DND-41 (cell line): ENCODE data around the gene ADK.
A peak's percentile ranks its signal among the peaks of the same experiment; 100 is the strongest.

Experiments used
- ATAC-seq: fragments of 200-7000 bp; cut with Tn5 transposase; 3 replicates; pipeline ENCODE4 v1.9.1; 2021; ENCODE audit warnings: low read depth; ENCODE audit not compliant: insufficient read depth
- DNase-seq: peaks from one replicate; pipeline ENCODE4 v3.0.0-alpha.2; 2020
- H2AFZ ChIP-seq: 2 replicates; pipeline ENCODE4 v1.6.0; 2012; ENCODE audit warnings: low read depth, low read length
- H3K27ac ChIP-seq: 2 replicates; pipeline ENCODE4 v1.5.1; 2012; ENCODE audit warnings: low read length, inconsistent platforms
- H3K27me3 ChIP-seq: fragments of 200-600 bp; sonication (generic); 2 replicates; pipeline ENCODE4 v1.6.0; 2012; ENCODE audit warnings: low read length, mild to moderate bottlenecking, inconsistent platforms; ENCODE audit not compliant: insufficient read depth, poor library complexity
- H3K36me3 ChIP-seq: 2 replicates; pipeline ENCODE4 v1.5.1; 2012; ENCODE audit warnings: low read length, inconsistent platforms; ENCODE audit not compliant: insufficient read depth
- H3K4me1 ChIP-seq: 2 replicates; pipeline ENCODE4 v1.5.1; 2012; ENCODE audit warnings: mild to moderate bottlenecking, low read length; ENCODE audit not compliant: insufficient read depth
- H3K4me2 ChIP-seq: 2 replicates; pipeline ENCODE4 v1.6.0; 2012; ENCODE audit warnings: mild to moderate bottlenecking, moderate library complexity, low read length, inconsistent platforms; ENCODE audit not compliant: insufficient read depth
- H3K4me3 ChIP-seq, 2 experiments: fragments of 200-600 bp in 1 of 2; shearing (Covaris generic) in 1 of 2; 2 replicates each; pipeline ENCODE4 v1.5.1; 2012 to 2016; ENCODE audit warnings: inconsistent platforms in 2 of 2, low read length in 2 of 2, mild to moderate bottlenecking in 2 of 2, low read depth in 1 of 2, moderate library complexity in 1 of 2
- H3K79me2 ChIP-seq: 2 replicates; pipeline ENCODE4 v1.6.0; 2012; ENCODE audit warnings: low read length, inconsistent platforms; ENCODE audit not compliant: insufficient read depth
- H3K9ac ChIP-seq: 2 replicates; pipeline ENCODE4 v1.6.0; 2012; ENCODE audit warnings: low read depth, mild to moderate bottlenecking, inconsistent platforms, low read length, moderate library complexity
- H3K9me3 ChIP-seq: 2 replicates; pipeline ENCODE4 v1.5.1; 2012; ENCODE audit warnings: low read length, moderate library complexity, mild to moderate bottlenecking, inconsistent platforms; ENCODE audit not compliant: insufficient read depth, severe bottlenecking
- H4K20me1 ChIP-seq: 2 replicates; pipeline ENCODE4 v1.6.0; 2012; ENCODE audit warnings: low read length; ENCODE audit not compliant: insufficient read depth
- EZH2 ChIP-seq: IDR thresholded peaks from 3 replicates; pipeline ENCODE4 v1.6.1; 2012; ENCODE audit warnings: borderline replicate concordance, low read depth, mild to moderate bottlenecking, moderate library complexity, low read length, inconsistent platforms; ENCODE audit not compliant: severe bottlenecking
- TF ChIP-seq, protein P1 (sequence below): IDR thresholded peaks from 2 replicates; pipeline ENCODE4 v1.5.1; 2012; ENCODE audit warnings: borderline replicate concordance, low read length, moderate library complexity, mild to moderate bottlenecking; ENCODE audit not compliant: poor library complexity, severe bottlenecking; ENCODE audit errors: extremely low read depth

ADK gene

DNA sequence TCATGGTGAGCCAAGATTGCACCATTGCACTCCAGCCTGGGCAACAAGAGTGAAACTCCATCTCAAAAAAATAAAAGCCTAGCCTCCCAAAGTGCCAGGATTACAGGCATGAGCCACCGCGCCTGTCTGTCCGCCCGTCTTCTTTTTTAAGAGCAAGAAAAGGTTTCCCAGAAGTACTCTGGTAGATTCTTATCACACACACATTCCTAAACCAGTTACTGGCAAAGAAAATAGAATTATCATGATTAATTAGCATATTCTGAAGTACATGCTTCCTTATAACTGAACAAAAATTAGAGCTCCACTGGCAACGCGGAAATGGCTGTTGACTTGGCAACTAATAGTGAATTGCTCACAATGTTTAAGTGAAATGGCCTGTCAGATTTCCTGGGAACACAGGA is 87.0 kb downstream of the ADK start:
- Histone ChIP-seq H3K9me3 (no peaks in the 10 kb centered on the region), H4K20me1 (no peaks in the 10 kb centered on the region), H3K9ac (no peak overlapping the region), H2AFZ (no peak overlapping the region), H3K4me3 (no peak overlapping the region), H3K4me1 (no peaks in the 10 kb centered on the region), H3K36me3 (peaks cover 6% of the 10 kb centered on the region; the same call in 1 of the 2 replicates), H3K27me3 (no peaks in the 10 kb centered on the region), H3K79me2 (no peaks in the 10 kb centered on the region), H3K27ac (no peak overlapping the region), H3K4me2 (no peak overlapping the region)
- no peak for ATAC-seq
- no peak for DNase-seq
- TF ChIP-seq, protein P1, sequence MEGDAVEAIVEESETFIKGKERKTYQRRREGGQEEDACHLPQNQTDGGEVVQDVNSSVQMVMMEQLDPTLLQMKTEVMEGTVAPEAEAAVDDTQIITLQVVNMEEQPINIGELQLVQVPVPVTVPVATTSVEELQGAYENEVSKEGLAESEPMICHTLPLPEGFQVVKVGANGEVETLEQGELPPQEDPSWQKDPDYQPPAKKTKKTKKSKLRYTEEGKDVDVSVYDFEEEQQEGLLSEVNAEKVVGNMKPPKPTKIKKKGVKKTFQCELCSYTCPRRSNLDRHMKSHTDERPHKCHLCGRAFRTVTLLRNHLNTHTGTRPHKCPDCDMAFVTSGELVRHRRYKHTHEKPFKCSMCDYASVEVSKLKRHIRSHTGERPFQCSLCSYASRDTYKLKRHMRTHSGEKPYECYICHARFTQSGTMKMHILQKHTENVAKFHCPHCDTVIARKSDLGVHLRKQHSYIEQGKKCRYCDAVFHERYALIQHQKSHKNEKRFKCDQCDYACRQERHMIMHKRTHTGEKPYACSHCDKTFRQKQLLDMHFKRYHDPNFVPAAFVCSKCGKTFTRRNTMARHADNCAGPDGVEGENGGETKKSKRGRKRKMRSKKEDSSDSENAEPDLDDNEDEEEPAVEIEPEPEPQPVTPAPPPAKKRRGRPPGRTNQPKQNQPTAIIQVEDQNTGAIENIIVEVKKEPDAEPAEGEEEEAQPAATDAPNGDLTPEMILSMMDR, result no peak
- TF ChIP-seq EZH2, result no peak

- H3K79me2 ChIP-seq, result no peaks in the 10 kb centered on the region
- H3K9ac ChIP-seq, result no peak overlapping the region
- no peaks in the 10 kb centered on the region for H3K27me3 ChIP-seq
These were observed 87.5 kb downstream of the ADK start for GRCh38 chr10:74238516-74238915.

GRCh38 chr10:74243067-74243466 is 92.0 kb downstream of the ADK start:
- Histone ChIP-seq H3K79me2 (no peaks in the 10 kb centered on the region), H2AFZ (no peak overlapping the region), H3K9ac (no peak overlapping the region), H3K4me2 (no peak overlapping the region), H3K4me1 (no peaks in the 10 kb centered on the region), H4K20me1 (no peaks in the 10 kb centered on the region), H3K27ac (no peak overlapping the region), H3K27me3 (no peaks in the 10 kb centered on the region), H3K9me3 (no peaks in the 10 kb centered on the region), H3K4me3 (no peak overlapping the region), H3K36me3 (peaks cover 13% of the 10 kb centered on the region; the same call in 1 of the 2 replicates)
- DNase-seq, result no peak
- TF ChIP-seq, protein P1, result no peak
- no peak for TF ChIP-seq EZH2
- ATAC-seq, result no peak

More at GRCh38 chr10:74238516-74238915, 87.5 kb downstream of the ADK start:
- no peaks in the 10 kb centered on the region for H4K20me1 ChIP-seq
- ATAC-seq, result no peak
- H3K9me3 ChIP-seq, result no peaks in the 10 kb centered on the region
- no peak overlapping the region for H3K4me3 ChIP-seq
- no peak overlapping the region for H3K27ac ChIP-seq
- peaks cover 11% of the 10 kb centered on the region; the same call in 1 of the 2 replicates for H3K36me3 ChIP-seq
- DNase-seq, result no peak
- no peak for TF ChIP-seq EZH2
- TF ChIP-seq, protein P1, result no peak
- no peak overlapping the region for H3K4me2 ChIP-seq
- no peak overlapping the region for H2AFZ ChIP-seq
- H3K4me1 ChIP-seq, result no peaks in the 10 kb centered on the region

DNA sequence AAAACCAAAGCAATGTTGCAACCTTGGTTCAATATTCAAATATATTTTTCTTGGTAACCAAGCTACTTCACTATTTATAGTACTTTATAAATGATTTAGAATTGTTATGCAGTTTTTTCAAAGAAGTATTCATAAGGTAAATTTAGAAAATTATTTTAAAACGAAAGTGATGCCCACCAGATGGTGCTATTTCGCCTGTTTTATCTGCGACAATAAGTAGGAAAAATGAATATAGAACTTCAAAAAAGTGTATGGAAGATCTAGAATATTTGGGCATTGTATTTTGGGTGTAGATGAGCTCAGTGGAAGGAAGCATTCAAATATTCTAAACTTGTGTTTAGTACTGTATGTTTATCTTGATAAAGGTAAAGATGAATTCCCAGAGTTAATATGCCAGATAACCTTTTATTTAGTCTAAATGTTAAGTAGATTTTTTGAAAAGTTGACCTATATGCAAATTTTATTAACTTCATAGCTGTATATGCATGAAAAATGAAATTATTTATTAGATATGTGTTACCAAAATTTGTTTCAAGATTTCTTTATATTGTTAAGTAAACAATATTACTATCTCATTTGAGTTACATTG is 93.2 kb downstream of the ADK start:
- Histone ChIP-seq H3K9me3 (no peaks in the 10 kb centered on the region), H4K20me1 (no peaks in the 10 kb centered on the region), H3K4me1 (no peaks in the 10 kb centered on the region), H3K4me2 (no peak overlapping the region), H3K4me3 (no peak overlapping the region), H2AFZ (no peak overlapping the region), H3K9ac (no peak overlapping the region), H3K27me3 (no peaks in the 10 kb centered on the region), H3K79me2 (no peaks in the 10 kb centered on the region), H3K27ac (no peak overlapping the region), H3K36me3 (peaks cover 13% of the 10 kb centered on the region; the same call in 1 of the 2 replicates)
- TF ChIP-seq, protein P1, result peak; percentile 65
- no peak for TF ChIP-seq EZH2
- ATAC-seq (no peak), DNase-seq (peak; percentile 28)
